Mucosa of rectum (tissue), 2 donors: ENCODE data around the gene ARPIN.

Experiments
- H3K27ac ChIP-seq, 2 donors: one replicate each; pipeline ENCODE4 v1.7.0; 2013; ENCODE audit warnings: inconsistent platforms in 2 of 2, low read depth in 2 of 2, low read length in 2 of 2
- H3K27me3 ChIP-seq, 2 donors: one replicate each; pipeline ENCODE4 v1.7.0; 2013; ENCODE audit warnings: low read length in 2 of 2; ENCODE audit not compliant: control insufficient read depth in 2 of 2, insufficient read depth in 2 of 2
- H3K36me3 ChIP-seq, 2 donors: one replicate each; pipeline ENCODE4 v1.7.0; 2013; ENCODE audit warnings: low read length in 2 of 2; ENCODE audit not compliant: control insufficient read depth in 2 of 2, insufficient read depth in 2 of 2
- H3K4me1 ChIP-seq, 2 donors: one replicate each; pipeline ENCODE4 v1.7.0; 2013; ENCODE audit warnings: low read length in 2 of 2, mild to moderate bottlenecking in 1 of 2; ENCODE audit not compliant: control insufficient read depth in 2 of 2, insufficient read depth in 2 of 2
- H3K4me3 ChIP-seq, 2 donors: one replicate each; pipeline ENCODE4 v1.7.0; 2013; ENCODE audit warnings: low read length in 2 of 2
- H3K9ac ChIP-seq, 2 donors: one replicate each; pipeline ENCODE4 v1.7.0; 2013; ENCODE audit warnings: low read length in 2 of 2, low read depth in 1 of 2, mild to moderate bottlenecking in 1 of 2
- H3K9me3 ChIP-seq, 2 donors: one replicate each; pipeline ENCODE4 v1.7.0; 2013; ENCODE audit warnings: low read length in 2 of 2; ENCODE audit not compliant: control insufficient read depth in 2 of 2
- donor health status: healthy.
- donor health status: Normal muscosa, but diverticular disease.

Gene ARPIN

DNA sequence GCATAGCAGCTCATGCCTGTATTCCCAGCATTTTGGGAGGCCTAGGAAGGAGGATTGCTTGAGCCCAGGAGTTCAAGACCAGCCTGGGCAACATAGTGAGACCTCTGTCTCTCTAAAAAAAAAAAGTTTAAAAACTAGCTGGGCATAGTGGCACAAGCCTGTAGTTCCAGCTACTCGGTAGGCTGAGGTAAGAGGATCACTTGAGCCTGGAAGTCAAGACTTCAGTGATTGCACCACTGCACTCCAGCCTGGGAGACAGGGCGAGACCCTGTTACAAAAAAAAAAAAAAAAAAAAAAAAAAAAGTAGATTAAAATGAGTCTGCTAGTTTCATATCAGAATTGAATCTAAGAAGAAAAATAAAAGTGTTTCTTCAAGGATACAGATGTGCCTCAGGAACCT is 65.7 kb downstream of the ARPIN start:
- Histone ChIP-seq H3K36me3 (peaks cover 0 to 8% of the 10 kb centered on the region in 2 donors), H3K9ac (no peak overlapping the region), H3K4me3 (no peak overlapping the region), H3K27ac (no peak overlapping the region), H3K4me1 (peaks cover 4 to 44% of the 10 kb centered on the region in 2 donors), H3K9me3 (no peaks in the 10 kb centered on the region), H3K27me3 (no peaks in the 10 kb centered on the region)

DNA sequence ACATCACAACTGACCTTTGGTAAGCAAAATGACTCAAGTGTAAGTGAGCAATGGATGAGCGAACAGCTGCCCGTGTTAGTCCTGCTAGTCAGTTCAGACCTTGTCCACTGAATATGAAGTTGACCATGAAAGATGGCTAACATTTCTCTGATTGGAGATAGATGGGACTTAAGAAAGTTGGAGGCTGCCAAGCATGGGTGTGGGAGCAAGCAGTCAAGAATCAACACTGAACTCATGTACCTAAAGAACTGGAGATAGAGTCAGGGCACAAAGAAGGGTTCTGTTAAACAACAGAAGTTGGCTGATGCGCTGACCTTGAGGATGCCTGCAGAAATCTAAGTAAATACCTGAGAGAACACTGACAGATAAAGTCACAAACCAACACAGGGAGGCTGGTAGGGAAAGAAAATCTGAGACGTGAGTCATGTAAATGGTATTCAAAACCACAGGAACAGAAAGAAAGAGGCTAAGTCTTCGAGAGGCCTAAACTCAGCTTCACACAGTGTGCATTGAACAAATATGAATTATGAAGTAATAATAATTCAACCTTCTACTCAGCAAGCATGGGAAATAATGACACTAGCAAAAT is 67.4 kb downstream of the ARPIN start:
- H3K4me3 ChIP-seq = no peak overlapping the region
- peaks cover 0 to 31% of the 10 kb centered on the region in 2 donors for H3K4me1 ChIP-seq
- H3K9ac ChIP-seq = no peak overlapping the region
- H3K27ac ChIP-seq = peak overlapping the region; percentile 32 to 55
- H3K36me3 ChIP-seq = peaks cover 0 to 13% of the 10 kb centered on the region in 2 donors
- H3K27me3 ChIP-seq = no peaks in the 10 kb centered on the region
- no peaks in the 10 kb centered on the region for H3K9me3 ChIP-seq
